NOMO-1 (cell line): ENCODE results near the gene WSCD1.

Experiments
- DNase-seq, 2 experiments: peaks; one replicate each; lab custom pipeline; 2025; ENCODE audit not compliant: unreplicated experiment in 2 of 2; lab: John Stamatoyannopoulos, UW

WSCD1 gene

DNA sequence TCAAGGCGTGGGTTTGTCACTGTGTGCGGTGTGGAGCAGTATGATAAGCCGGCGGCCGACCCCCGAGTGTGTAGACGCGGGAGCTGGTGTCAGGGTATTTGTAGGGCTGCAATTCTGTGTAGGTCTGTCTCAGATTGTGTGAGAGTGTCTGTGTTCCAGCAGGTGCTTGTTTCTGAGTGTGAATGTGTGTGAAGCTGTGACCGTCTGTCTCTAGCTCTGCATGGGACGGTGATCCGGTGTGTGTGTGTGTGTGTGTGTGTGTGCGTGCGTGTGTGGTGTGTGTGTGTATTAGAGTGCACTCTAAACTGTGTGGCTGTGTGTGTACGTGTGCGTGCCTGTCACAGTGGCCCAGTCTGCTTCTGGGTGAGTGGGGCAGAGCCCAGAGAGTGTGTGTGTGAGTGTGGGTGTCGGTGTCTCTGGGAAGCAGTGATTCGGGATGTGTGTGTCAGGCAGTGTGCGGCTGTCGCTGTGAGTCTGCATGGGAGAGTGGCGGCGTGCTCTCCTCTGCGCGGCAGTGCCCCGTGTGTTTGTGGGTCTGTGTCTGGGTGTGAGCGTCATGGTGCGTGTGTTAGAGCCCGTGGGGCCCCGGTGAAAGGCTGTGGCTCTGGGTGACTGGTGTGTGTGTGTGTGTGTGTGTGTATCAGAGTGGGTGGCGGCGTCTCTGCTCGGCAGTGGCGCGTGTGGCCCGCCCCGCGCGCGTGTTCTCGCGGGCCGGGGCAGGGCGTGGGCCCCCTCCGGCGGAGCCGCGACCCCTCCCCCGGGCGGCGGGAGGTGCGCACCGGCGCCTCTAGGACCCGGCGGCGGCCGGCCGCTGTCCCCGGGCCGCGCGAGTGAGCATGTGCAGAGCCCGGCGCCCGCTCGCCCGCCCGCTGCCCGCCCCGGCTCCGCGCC is at the start of gene WSCD1:
Gene WSCD1, plus strand, starts transcription at position 841 of the 891 bp plus-strand sequence. CDS start 10,280 bp downstream, outside the sequence.
- no peak for DNase-seq

DNA sequence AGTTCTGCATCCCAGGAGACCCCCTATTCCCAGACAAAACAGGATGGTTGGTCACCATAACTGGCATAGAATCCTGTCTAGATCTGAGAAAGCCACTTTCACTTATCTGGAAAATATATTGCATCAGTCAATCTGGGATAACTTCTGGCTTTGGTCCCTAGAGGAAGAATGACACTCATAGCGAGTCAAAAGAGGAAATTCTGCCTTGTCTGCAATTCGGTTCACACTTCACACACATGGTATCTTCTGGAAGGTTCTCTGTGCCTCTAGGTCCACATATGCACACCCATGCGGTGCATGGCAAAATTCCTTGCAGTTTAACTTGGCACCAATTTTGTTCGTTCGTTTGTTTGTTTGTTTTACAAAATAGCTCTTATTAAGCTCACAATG is 49.2 kb upstream of the WSCD1 start:
- DNase-seq: no peak

GRCh38 chr17:6021627-6022026 is 48.6 kb upstream of the WSCD1 start:
- no peak for DNase-seq

DNA sequence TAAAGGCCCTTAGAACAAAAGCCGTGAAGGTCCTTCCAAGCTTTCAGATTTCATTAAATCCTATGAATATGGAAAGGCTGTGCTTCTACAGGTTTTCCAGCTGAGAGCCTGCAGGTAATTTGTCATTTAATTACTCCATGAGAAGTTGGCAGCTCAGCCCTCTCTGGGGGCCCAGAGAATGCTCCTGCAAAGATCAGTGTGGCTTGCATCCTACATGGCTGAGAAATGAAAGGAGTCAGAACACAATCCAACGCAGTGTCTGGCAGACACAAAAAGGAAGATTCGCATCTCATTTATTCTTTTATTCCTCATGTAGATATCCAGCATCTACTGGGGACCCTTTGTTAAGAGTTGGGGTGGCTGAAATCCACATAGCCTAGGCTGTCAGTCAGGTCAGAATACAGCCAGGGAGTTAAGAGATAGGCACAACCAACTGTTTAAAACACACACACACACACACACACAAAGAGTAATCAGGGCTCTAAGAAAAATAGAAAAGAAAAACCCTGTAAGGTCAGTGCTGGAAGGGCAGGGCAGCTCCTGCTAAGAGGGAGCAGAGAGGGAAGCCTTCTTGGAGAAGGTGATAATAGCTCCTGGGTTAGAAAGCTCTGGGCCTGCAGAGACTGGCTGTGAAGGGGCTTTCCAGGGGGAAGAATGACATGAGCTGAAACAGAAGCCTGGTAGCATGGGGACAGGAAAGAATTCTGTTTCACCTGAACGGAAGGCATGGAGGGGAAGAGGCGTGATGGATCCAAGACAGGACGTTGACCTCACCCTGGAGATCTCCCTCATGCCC is 46.9 kb upstream of the WSCD1 start:
- no peak for DNase-seq

DNA sequence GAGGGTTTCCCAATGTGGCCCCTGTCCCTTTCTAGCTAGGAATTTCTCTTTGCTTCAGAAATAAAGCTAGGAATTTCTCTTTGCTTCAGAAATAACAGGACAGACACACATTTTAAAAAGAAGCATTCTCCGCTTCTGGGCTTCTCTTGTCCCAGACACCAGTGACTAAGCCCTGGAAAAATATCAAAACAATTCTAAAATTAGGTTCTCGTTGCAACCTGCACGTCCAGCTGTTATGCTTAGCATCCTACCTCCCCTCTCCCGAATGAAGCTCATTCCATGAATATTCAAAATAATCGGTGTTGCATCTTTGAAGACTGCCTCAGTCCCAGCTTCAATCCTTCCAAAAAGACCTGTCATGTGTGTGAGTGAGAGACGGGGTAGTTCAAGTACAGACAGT is 45.6 kb upstream of the WSCD1 start:
- DNase-seq: no peak

- DNase-seq: no peak
Observed at GRCh38 chr17:6027342-6028024, 42.7 kb upstream of the WSCD1 start.

DNA sequence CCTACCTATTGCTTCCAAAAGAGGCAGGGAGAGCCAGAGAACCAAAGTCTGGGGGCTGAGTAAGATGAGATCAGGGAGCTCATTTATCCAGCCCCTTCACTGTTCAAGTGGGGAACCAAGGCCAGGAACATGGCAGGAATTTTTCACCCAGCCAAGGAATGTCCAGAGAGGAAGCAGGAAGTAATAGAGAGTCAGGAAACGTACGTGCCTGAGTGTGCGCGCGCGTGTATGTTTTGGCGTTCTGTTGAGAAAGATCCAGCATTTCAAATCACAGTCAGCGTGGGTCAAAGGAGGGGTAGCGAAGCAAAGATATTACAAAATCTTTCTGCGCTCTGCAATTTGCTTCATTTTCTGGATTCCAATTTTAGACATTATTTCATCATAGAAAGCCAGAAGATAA is 41.9 kb upstream of the WSCD1 start:
- DNase-seq: no peak

DNA sequence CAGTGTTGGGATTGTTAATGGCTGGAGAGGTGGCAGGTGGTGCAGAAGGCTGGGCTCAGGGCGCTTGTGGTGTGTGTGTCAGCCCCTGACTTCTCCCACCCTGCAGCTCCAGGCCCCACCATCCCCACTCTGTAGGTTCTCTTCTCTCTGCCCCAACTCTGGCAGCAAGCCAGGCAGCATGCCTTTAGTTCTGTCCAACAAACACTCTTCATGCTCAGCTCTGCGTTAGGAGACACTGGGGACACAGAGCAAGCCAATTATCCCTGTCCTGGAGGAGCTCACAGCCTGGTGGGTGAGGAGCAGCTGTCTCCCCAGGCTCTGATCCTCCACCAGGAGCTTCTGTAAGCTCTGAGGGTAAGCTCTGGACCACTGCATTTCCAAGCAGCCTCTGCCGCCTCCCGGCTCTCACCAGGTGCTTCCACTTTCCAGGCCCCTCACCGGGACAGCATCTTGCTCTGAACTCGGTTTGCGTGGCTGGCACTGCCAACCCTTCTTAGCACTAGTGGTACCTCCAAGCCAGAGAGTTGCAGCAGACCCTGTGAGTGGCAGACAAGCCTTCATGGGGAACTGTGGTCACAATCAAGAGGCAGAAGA is 34.3 kb upstream of the WSCD1 start:
- no peak for DNase-seq

DNA sequence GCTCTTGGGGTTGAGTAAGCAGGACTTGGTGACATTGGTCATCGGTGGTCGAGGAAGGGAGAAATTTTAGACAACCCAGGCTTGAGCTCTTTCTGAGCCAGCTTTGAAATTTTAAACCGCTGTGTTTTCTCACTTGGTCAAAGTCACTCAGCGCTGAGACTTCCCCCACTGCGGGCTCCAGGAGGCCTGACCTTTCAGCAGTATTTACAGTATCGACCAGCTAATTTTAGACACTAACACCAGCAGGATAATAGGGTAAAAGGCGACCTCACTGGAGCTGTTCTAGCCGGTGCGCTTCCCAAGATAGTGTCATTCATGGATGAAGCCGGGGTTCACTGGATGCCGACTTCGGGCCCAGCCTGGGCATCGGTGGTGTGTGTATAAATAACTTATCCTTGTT is 29.7 kb upstream of the WSCD1 start:
- no peak for DNase-seq

GRCh38 chr17:6041246-6041645 is 28.9 kb upstream of the WSCD1 start:
- no peak for DNase-seq

DNA sequence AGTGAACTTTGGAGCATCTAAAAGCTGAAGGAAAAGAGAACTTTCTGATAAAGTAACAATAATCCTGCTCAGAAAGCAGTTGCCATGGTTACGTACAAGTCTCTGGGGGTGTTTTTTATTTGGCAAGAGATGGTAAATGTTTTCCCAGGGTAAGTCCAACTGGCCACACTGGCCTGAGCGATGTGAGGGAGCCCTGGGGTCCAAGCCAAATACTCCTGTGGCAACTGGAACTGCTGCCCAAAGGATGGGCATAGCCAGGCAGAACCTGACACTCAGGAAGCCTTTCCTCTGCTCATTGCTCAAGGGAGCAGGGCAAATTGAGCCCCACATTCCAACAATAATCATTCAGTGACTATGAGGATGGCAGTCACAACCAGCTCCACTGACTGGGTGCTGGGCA is 26.8 kb upstream of the WSCD1 start:
- no peak for DNase-seq

GRCh38 chr17:6044261-6044660 is 25.9 kb upstream of the WSCD1 start:
- no peak for DNase-seq

- DNase-seq: no peak
Observed at GRCh38 chr17:6045621-6046357, 24.4 kb upstream of the WSCD1 start.

DNA sequence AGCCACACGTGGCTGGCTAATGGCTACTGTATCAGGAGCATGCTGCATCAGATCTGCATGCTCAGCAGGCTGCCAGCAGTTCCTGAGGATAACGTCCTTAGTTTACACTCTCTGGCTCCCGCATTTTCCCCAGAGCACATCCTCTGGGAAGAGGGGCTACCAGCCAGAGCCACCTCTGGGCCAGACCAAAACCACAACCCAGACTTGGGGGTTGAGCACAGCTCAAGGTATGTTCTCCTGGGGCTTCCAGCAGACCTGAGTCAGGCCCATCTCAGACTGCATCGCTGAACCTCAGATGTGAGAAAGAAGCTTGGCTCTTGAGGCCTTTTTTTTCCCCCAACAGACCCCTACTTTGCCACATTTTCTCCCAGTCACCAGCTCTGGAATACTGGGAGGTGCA is 23.7 kb upstream of the WSCD1 start:
- no peak for DNase-seq

DNA sequence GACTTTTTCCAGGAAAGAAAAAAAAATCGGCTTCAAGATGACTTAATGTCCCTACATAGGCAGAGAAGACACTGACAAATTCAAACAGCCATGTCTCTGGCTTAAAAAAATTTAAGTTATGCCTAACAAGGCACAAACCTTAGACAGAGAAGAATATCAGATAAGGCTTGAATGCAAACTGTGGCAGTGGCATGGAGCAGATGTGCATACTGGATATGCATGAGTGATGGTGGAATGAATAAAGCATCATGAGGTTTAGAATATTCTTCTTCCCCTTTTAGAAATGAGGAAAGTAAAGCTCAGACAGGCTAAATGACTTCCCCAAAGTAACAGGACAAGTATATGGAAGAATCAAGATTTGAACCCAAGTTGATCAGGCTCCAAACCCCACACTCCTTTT is 23.2 kb upstream of the WSCD1 start:
- no peak for DNase-seq

GRCh38 chr17:6047966-6048365 is 22.2 kb upstream of the WSCD1 start:
- no peak for DNase-seq

DNA sequence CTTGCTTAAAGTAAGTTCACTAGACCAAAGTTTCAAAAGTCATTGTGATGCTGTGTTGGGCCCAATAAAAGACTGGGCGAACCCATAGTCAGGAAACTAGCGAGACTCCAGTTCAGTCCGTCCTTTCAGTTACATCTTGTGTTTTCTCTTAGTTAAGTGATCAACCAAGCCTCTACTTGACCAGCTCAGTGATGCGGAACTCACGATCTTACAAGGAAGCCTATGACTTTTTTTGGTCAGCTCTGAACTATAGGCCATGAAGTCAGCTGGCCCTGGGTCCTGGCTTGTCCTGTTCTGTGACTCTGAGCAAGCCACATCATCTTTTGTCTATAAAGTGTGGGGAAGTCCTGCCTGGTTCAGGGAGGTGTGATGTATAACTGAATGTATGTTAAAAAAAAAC is 21.7 kb upstream of the WSCD1 start:
- DNase-seq: no peak

- no peak for DNase-seq
Observed at GRCh38 chr17:6052926-6053325, 17.3 kb upstream of the WSCD1 start.

- no peak for DNase-seq
Observed at GRCh38 chr17:6054372-6054771, 15.8 kb upstream of the WSCD1 start.

DNA sequence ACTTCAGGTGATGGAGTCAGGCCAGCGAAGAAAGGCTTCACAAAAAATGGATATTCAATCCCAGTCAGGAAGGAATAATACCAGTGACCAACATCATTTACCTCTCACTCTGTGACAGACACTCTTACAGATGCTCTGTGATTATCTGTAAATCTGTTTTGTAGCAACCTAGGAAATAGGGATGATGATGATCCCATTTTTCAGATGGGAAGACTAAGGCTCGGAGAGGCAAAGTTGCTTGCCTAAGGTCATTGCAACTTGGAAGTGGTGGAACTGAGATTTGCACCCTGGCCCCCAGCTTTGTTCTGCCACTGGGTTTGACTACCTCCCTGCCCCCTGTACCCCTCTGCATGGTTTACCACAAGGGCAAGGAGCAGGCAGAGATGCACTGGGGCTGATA is 14.1 kb upstream of the WSCD1 start:
- DNase-seq: no peak
